ENCODE results near the gene LPCAT2. TPM values are rescaled to one million over a fixed set of nuclear protein-coding genes. Genes with fewer than 3 reads are reported as not detected.

LPCAT2 gene
- polyA plus RNA-seq, 1 donor from 2014 or later, result 0.59 TPM

DNA sequence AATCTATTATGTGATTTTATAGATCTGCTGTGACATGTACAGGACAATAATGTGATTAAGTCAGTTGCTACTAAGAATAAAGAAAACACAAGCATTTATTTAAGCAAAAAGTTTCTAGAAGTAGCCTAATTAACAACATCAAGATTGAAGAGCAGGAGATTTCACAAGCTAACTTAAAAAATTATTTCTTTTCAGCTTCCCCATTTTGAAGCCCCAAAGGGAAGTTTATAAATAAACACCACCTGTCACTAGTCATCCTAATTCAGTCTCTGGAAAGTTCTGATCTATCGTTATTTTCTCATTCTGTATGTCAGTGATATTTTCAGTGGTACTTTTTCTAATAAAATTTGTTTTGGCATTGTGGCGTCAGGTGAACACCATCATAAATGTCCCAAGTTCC lies 65.9 kb downstream of the LPCAT2 start:
- no peak overlapping the region for H3K27ac ChIP-seq (ENCODE audit: low read length)
- H3K9me3 ChIP-seq (ENCODE audit: low read length), result no peaks in the 10 kb centered on the region
- TF ChIP-seq TAF1 (IDR thresholded peaks at IDR 0.05; ENCODE audit: low read depth) (no peak), POLR2AphosphoS5 (IDR thresholded peaks at IDR 0.05) (no peak), EP300 (conservative IDR thresholded peaks at IDR 0.05; ENCODE audit: poor library complexity, severe bottlenecking) (no peak), RAD21 (conservative IDR thresholded peaks at IDR 0.05) (no peak), EZH2 (IDR thresholded peaks at IDR 0.05; ENCODE audit: borderline replicate concordance, insufficient read depth, low read length, poor library complexity, severe bottlenecking) (no peak), CTCF (IDR thresholded peaks at IDR 0.05; ENCODE audit: poor library complexity, severe bottlenecking) (no peak), MXI1 (conservative IDR thresholded peaks at IDR 0.05; ENCODE audit: poor library complexity, severe bottlenecking) (no peak), SMC3 (conservative IDR thresholded peaks at IDR 0.05; ENCODE audit: poor library complexity) (no peak)
- TF ChIP-seq, protein P1, sequence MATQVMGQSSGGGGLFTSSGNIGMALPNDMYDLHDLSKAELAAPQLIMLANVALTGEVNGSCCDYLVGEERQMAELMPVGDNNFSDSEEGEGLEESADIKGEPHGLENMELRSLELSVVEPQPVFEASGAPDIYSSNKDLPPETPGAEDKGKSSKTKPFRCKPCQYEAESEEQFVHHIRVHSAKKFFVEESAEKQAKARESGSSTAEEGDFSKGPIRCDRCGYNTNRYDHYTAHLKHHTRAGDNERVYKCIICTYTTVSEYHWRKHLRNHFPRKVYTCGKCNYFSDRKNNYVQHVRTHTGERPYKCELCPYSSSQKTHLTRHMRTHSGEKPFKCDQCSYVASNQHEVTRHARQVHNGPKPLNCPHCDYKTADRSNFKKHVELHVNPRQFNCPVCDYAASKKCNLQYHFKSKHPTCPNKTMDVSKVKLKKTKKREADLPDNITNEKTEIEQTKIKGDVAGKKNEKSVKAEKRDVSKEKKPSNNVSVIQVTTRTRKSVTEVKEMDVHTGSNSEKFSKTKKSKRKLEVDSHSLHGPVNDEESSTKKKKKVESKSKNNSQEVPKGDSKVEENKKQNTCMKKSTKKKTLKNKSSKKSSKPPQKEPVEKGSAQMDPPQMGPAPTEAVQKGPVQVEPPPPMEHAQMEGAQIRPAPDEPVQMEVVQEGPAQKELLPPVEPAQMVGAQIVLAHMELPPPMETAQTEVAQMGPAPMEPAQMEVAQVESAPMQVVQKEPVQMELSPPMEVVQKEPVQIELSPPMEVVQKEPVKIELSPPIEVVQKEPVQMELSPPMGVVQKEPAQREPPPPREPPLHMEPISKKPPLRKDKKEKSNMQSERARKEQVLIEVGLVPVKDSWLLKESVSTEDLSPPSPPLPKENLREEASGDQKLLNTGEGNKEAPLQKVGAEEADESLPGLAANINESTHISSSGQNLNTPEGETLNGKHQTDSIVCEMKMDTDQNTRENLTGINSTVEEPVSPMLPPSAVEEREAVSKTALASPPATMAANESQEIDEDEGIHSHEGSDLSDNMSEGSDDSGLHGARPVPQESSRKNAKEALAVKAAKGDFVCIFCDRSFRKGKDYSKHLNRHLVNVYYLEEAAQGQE (IDR thresholded peaks at IDR 0.05; ENCODE audit: borderline replicate concordance), result no peak

DNA sequence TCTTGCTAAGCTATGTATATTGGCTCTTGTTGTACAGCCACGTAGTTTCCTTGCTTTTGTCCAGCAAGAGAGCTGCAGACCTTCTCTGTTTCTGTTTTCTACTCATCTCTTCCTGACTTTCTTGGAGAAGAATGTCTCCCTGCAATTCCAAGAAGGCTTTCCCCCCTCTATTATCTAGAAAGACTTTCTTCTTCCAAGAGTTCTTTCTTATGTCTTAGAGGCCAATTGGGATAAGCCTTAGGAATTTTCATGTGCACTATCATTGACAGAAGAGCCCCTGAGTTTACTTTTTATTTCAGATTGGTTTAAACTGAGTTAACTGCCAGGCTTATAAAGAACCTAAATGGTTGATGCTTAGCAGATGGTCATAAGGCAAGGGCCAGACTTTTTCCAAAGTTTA lies 66.6 kb downstream of the LPCAT2 start:
- no peak overlapping the region for H3K27ac ChIP-seq (ENCODE audit: low read length)
- H2AFZ ChIP-seq (ENCODE audit: low read depth, low read length), result no peak overlapping the region
- no peaks in the 10 kb centered on the region for H3F3A ChIP-seq (ENCODE audit: insufficient read depth, low read length, poor library complexity, severe bottlenecking)
- H4K20me1 ChIP-seq (ENCODE audit: insufficient read depth), result no peaks in the 10 kb centered on the region
- H3K36me3 ChIP-seq (ENCODE audit: insufficient read depth, low read length), result no peaks in the 10 kb centered on the region
- no peak overlapping the region for H3K4me3 ChIP-seq (ENCODE audit: low read length)
- TF ChIP-seq TAF1 (IDR thresholded peaks at IDR 0.05; ENCODE audit: low read depth) (no peak), CTCF (IDR thresholded peaks at IDR 0.05; ENCODE audit: poor library complexity, severe bottlenecking) (no peak), RAD21 (conservative IDR thresholded peaks at IDR 0.05) (no peak)
- H3K9ac ChIP-seq (ENCODE audit: low read length), result no peak overlapping the region
- H3K4me2 ChIP-seq (ENCODE audit: low read length), result no peak overlapping the region
- no peaks in the 10 kb centered on the region for H3K9me3 ChIP-seq (ENCODE audit: low read length)
- no peaks in the 10 kb centered on the region for H3K27me3 ChIP-seq (ENCODE audit: insufficient read depth, low read depth, low read length)
- H3K9me2 ChIP-seq (ENCODE audit: insufficient read depth, low read length), result no peaks in the 10 kb centered on the region
- no peaks in the 10 kb centered on the region for H3K79me2 ChIP-seq (replicated peaks; ENCODE audit: insufficient read depth, low read length)

More for the DNA sequence above, 65.9 kb downstream of the LPCAT2 start:
- H3F3A ChIP-seq (ENCODE audit: insufficient read depth, low read length, poor library complexity, severe bottlenecking), result no peaks in the 10 kb centered on the region
- H2AFZ ChIP-seq (ENCODE audit: low read depth, low read length), result no peak overlapping the region
- H3K36me3 ChIP-seq (ENCODE audit: insufficient read depth, low read length), result no peaks in the 10 kb centered on the region
- no peaks in the 10 kb centered on the region for H4K20me1 ChIP-seq (ENCODE audit: insufficient read depth)
- H3K9ac ChIP-seq (ENCODE audit: low read length), result no peak overlapping the region
- no peaks in the 10 kb centered on the region for H3K79me2 ChIP-seq (replicated peaks; ENCODE audit: insufficient read depth, low read length)
- no peak overlapping the region for H3K4me2 ChIP-seq (ENCODE audit: low read length)
- H3K27me3 ChIP-seq (ENCODE audit: insufficient read depth, low read depth, low read length), result no peaks in the 10 kb centered on the region
- H3K4me3 ChIP-seq (ENCODE audit: low read length), result no peak overlapping the region
- no peaks in the 10 kb centered on the region for H3K9me2 ChIP-seq (ENCODE audit: insufficient read depth, low read length)

All from neural cell (in vitro differentiated cells).